Measurements from ENCODE around the gene KLHDC10.
"Not testable (repeated sequence)": the region's sequence is repeated elsewhere in the genome, so short reads cannot be mapped to it uniquely, and the experiment has no call there.

Gene KLHDC10

GRCh38 chr7:130113887-130114286 is 43.6 kb downstream of the KLHDC10 start:
- in situ Hi-C loops (cut with HindIII; ENCODE audit: low sequenced_read_pairs): no loop called here

DNA sequence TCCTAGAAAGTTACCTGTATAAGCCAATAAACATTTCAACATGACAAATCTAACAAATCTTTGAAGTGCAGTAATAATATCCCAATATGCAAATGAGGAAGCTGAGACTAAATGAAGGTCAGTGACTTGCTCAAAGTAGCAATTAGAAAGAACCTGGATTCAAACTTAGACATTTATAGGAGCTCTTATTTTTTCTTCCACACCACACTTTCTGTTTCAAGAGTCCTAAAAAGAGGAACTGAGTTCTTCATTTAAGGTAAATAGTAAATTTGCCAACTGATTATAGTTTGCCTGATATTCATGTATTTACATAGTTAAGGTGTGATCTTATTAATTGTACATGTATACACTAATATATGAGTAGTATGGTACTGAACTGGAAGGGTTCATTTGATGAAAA is 44.0 kb downstream of the KLHDC10 start:
- in situ Hi-C loops (cut with HindIII; ENCODE audit: low sequenced_read_pairs): no loop called here

DNA sequence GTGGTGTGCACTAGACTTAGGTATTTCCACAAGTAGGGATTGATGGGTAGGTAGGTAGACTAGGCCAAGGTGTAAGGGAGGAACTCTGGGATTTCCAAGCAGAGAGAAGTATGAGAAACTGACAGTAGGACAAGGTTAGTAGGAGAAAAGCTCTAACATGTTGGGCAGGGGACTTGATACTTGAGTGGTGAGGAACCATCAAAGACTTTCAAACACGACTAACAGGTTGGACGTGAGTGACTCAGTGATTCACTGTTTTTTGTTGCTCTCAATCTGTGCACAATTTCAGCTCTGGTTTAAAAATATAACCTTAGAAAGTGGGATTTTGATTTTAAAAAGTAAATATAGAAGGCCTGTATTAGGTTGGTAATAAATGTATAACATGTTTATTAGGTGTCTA is 44.4 kb downstream of the KLHDC10 start:
- in situ Hi-C loops (cut with HindIII; ENCODE audit: low sequenced_read_pairs): no loop called here

- in situ Hi-C loops (cut with HindIII; ENCODE audit: low sequenced_read_pairs): no loop called here
Observed at GRCh38 chr7:130118294-130118693, 48.0 kb downstream of the KLHDC10 start.

GRCh38 chr7:130118801-130119200 is 48.5 kb downstream of the KLHDC10 start:
- in situ Hi-C loops (cut with HindIII; ENCODE audit: low sequenced_read_pairs): no loop called here

GRCh38 chr7:130123501-130123900 is 53.2 kb downstream of the KLHDC10 start:
- in situ Hi-C loops (cut with HindIII; ENCODE audit: low sequenced_read_pairs): no loop called here

DNA sequence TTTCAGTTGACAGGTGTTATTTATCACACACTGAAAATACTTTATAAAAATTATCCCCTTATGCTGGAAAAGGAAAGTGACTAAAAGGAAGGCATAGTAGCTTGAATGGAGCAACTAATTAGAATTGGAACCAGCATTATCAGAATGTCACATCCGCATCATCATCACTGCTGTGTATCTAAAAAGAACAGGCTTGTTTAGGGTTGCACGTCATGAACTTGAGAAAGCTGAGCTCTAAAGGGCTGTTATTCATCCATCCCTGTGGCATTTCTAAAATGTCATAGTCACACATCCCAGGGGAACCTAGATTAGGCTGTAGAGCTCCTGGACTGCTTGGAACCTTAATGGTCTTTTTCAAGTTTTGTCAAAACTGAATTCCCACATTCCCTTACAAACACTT is 54.4 kb downstream of the KLHDC10 start:
- in situ Hi-C loops (cut with HindIII; ENCODE audit: low sequenced_read_pairs): no loop called here

DNA sequence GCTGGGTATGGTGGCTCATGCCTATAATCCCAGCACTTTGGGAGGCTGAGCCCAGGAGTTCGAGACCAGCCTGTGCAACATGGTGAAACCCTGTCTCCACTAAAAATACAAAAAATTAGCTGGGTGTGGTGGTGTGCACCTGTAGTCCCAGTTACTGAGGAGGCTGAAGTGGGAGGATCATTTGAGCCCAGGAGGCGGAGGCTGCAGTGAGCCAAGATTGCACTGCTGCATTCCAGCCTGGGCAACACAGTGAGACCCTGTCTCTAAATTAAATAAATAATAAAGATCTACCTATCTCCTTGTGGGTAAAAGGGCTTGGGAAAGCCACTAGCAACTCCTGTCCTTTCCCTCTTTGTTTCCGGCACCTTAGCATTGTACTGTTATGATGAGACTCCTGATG is 56.5 kb downstream of the KLHDC10 start:
- in situ Hi-C loops (cut with HindIII; ENCODE audit: low sequenced_read_pairs): not testable (repeated sequence)

DNA sequence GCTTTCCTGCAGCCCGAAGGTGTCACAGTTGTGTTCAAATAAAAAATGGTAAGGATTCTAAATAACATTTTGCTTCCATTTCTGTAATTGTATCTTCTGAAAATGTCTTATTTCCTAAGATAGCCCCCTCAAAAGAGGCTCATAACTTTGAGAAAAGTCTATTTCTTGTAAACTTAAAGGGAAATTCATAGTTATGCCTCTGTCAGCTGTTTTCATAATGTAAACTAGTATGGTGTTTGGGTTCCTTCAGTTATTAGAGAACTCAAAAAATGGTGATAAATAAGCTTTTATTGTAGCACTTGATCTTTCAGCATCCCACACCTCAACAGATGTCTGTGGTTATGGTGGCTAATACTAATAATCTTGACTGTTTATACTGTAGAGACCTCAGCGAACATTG is 57.1 kb downstream of the KLHDC10 start:
- in situ Hi-C loops (cut with HindIII; ENCODE audit: low sequenced_read_pairs): no loop called here

DNA sequence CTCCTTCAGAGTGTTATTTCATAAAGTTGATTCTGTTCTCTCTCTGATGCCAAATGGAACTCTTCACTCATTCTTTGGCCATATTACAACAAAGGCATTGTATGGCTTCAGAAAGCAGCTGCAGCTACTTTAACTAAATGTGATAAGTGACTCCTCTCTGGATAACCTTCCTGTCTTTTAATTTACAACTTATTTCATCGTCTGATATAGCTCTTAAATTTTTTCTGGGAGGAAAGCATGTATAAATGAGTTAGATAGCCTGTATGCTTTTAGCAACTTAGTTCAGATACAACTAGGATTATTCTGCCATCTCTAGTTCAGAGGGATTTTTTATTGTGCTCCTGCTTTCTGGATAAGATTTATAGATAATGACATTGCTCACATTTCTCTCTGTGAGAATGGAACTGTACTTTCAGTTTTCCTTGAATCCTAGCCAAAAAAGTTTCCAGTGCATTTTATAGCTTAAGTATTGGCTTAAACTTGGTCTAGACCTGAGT is 57.5 kb downstream of the KLHDC10 start:
- in situ Hi-C loops (cut with HindIII; ENCODE audit: low sequenced_read_pairs): no loop called here

DNA sequence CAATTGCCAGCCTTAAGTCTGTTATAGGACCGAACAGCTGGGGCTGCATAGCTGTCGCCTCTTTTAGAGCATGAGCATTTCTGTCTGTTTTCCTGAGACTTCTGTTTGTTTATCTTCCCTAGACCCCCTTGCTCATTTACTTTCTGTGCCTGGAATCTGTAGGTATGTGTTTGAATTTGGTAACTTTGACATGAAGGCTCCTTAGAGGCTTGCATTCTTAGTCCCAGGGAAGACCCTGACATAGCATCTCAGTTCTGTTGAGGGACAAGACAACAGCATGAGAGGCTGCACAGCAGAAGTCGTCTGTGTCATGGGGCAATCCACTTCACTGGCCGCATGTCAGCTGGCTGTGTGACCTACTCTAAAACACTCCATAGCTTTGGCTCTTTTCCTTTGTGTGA is 58.7 kb downstream of the KLHDC10 start:
- in situ Hi-C loops (cut with HindIII; ENCODE audit: low sequenced_read_pairs): no loop called here

- in situ Hi-C loops (cut with HindIII; ENCODE audit: low sequenced_read_pairs): no loop called here
Observed at GRCh38 chr7:130131191-130131834, 61.0 kb downstream of the KLHDC10 start.

GRCh38 chr7:130131964-130132875 is 61.9 kb downstream of the KLHDC10 start:
- in situ Hi-C loops (cut with HindIII; ENCODE audit: low sequenced_read_pairs): no loop called here

DNA sequence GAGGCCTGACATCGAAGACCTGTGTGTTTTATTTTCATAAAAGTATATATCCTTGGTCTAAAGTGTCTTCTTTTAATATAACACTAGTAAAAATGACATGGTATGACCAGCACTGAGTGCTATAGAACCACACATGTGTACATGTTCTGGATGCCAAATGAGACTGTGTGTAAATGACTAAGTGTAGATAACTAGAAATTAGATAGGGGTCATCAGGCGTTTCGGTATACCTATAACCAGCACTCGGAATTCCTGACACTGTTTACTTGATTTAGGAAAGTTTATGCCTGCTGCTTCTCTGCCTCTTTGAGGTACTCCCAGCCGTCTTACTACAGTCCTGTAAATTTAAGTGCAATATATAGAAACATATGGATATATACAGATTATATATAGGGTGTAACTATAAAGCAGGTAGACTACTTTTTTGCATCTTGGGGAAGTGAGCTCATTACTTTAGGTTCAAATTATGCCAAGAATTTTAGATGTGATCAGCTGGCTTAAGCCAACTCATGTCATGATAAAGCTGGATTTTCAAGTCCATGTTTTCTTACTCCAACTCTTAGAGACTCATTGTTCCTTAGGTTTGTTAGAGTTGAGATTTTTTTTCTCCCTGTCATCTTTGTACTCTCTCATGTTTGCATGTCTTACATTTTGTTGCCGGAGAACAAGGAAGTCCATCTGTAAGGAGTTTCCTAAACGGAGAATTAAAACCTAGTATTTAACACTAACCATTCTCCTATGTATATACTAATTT is 62.9 kb downstream of the KLHDC10 start:
- in situ Hi-C loops (cut with HindIII; ENCODE audit: low sequenced_read_pairs): no loop called here

GRCh38 chr7:130134106-130134636 is 63.8 kb downstream of the KLHDC10 start:
- in situ Hi-C loops (cut with HindIII; ENCODE audit: low sequenced_read_pairs): no loop called here

- in situ Hi-C loops (cut with HindIII; ENCODE audit: low sequenced_read_pairs): no loop called here
Observed at GRCh38 chr7:130134726-130135125, 64.4 kb downstream of the KLHDC10 start.

DNA sequence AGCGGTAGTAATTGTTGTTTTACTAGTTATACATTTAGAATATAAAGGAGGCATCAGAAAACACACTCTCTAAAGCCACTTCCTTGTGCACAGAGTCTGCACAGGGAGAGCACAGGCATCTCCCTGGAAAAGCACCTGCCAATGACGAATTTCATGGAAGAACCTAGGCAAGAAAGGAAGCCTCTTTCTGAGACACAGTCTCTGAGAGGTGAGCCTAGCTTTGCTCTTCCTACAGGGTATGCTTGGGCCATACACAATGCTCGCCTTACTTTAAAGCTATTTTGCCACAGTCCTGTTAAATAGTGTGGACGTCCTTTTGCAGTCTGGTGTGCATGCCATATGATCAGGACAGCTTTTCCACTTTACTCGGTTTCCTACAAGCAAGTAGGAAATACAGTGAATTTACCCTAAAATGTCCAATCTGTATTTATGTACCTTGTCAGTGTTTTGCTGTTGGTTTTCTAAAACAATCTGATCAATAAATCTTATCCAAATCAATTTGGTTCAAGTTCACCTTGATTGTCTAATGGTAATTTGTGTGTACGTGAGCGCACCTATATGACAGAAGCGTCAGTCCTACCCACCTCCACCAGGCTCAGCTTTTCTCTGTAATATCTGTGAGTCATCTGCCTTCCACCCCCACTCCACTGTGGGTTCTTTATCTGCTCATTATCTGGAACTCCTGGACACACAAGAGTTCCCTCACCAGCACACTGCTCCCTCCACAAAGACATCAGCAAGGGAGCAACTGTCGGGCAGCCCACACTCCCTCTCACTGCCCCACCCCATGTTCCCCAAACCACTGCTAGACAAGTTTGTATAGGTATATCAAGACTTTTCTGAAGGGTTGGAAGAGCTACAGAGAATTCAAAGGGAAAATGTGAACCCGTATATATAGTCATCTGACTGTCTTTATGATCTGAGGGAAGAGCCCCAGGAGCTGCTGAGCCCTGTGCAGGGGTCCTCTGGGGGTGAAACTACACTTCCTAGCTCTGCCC is 65.2 kb downstream of the KLHDC10 start:
- in situ Hi-C loops (cut with HindIII; ENCODE audit: low sequenced_read_pairs): no loop called here

- in situ Hi-C loops (cut with HindIII; ENCODE audit: low sequenced_read_pairs): no loop called here
Observed at GRCh38 chr7:130136579-130137167, 66.3 kb downstream of the KLHDC10 start.

DNA sequence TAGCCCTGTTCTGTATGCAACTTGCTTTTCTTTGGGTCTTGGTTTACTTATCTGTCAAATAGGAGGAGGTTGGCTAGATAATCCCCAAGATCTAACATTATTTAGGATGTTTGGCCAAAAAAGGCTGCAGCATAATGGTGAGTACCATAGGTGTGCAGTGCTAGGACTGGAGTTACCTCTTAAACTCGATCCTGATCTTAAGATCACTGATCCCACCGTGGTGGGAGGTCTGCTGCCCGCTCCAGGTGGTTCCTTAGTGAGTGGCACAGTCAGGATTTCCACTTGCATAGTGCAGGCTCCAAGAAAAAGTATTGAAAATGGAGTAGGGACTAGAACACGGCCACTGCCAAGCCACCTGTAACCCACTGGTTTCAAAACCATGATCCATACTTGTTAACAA is 66.9 kb downstream of the KLHDC10 start:
- in situ Hi-C loops (cut with HindIII; ENCODE audit: low sequenced_read_pairs): no loop called here

Data from DLD1 (cell line).